NCI-H774 (cell line): ENCODE data around the gene NRF1.
A peak's percentile ranks its signal among the peaks of the same experiment; 100 is the strongest.
"Not testable (repeated sequence)": the region's sequence is repeated elsewhere in the genome, so short reads cannot be mapped to it uniquely, and the experiment has no call there.

Source experiments
- DNase-seq: peaks from one replicate; lab custom pipeline; 2025; lab: John Stamatoyannopoulos, UW

NRF1 gene

DNA sequence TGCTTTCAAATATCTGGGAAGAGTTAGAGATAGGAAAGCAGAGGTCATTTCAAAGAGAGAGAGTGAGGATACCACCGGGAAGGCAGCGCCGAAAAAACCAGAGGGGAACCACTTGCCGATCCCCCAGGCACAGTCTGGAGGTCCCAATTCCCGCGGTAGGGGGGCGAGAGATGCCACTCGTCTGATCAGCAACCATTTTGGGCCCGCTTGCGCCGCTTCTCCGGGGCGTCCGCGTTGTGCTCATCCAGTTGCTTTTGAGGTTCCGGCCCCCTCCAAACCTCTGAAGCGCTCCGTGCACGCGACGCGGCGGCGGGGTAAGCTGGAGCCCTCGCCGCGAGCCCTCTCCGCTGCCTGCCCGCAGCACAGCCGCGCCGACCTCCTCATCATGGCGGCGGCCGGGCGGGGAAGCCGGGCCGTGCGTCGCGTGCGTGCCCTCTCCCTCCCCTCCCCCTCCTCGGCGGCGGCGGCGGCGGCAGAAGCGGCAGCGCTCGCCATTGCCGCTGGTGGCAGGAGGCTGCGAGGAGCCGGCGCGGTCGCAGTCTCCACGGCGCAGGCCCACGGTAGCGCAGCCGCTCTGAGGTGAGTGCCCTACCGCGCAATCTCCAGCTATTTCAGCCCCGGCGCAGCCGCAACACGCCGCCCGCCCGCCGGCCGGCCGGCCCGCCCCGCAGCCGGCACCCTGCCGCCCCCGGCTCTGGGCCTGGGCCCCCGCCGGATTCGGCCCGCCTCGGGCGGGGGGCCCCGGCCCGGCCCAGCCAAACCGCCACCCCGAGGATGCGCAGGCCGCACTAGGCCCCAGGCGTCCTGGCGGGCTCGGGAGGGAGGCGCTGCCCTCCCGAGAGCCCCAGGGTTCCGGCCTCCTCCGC, at the start of gene NRF1:
Gene NRF1 (plus strand): TSS at position 475 of the 866 bp plus-strand sequence. CDS start 45,632 bp downstream, outside the sequence.
- peak; percentile 85 for DNase-seq

DNA sequence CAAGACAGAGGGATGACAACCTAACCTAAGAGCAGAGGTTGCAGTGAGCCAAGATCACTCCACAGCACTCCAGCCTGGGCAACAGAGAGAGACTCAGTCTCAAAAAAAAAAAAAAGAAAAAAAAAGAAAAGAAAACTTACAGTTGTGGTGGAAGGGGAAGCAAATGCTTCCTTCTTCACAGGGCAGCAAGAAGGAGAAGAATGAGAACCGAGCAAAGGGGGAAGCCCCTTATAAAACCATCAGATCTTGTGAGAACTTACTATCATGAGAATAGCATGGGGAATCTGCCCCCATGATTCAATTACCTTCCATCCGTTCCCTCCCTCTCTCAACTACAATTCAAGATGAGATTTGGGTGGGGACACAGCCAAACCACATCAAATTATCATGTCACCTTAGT, 45.2 kb upstream of the NRF1 start:
- DNase-seq: not testable (repeated sequence)

- DNase-seq: no peak
Observed at GRCh38 chr7:129567377-129567776, 44.1 kb upstream of the NRF1 start.

- no peak for DNase-seq
Observed at GRCh38 chr7:129568240-129568639, 43.3 kb upstream of the NRF1 start.

GRCh38 chr7:129569326-129569725, 42.2 kb upstream of the NRF1 start:
- no peak for DNase-seq

GRCh38 chr7:129569811-129570215, 41.7 kb upstream of the NRF1 start:
- DNase-seq: no peak

DNA sequence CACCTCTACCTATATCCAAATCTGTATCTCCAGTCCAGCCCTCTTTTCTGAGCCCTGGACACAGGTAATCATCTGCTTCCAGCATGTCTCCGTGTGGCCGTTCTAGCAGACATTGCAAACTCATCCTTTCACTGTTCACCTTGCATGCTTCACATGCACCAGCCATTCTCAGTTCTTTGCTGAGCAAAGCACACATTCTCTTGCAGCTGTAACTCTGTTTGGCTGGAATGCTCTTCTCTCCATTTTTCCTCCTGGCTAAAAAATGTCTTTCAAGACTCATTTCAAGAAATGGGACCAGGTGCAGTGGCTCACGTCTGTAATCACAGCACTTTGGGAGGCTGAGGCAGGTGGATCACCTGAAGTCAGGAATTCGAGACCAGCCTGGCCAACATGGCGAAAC, 40.3 kb upstream of the NRF1 start:
- no peak for DNase-seq

DNA sequence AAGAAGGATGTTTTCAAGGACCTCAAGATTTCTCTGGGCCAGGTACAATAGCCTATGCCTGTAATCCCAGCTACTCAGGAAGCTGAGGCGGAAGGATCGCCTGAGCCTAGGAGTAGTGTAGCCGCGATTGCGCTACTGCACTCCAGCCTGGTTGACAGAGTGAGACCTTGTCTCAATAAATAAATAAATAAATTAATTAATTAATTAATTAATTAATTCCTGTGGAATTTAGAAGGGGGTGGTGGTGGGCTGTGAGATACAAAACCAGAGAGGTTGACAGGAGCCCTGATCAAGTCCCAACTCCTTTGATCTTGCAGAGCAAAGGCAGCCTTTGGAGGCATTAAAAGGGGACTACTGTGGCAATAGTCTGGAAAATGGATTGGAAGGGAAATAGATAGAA, 39.3 kb upstream of the NRF1 start:
- DNase-seq: no peak

- no peak for DNase-seq
Observed at GRCh38 chr7:129574487-129574886, 37.0 kb upstream of the NRF1 start.

GRCh38 chr7:129575699-129576098, 35.8 kb upstream of the NRF1 start:
- no peak for DNase-seq

DNA sequence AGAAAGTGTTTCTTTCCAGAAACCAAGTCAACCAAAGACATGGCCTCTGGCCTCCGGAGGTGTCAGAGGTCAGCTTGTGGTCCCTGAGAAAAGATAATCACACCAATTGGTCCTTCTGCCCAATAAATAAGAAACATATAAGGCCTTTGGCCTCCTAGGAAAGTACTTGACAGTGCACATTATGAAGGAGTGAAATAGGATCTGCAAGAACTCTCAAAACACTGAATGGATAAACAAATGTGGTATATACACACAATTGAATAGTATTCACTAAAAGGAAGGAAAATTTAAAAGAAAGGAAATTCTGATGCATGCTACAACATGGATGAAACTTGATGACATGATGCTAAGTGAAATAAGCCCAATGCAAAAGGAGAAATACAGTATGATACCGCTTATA, 35.4 kb upstream of the NRF1 start:
- DNase-seq: no peak

GRCh38 chr7:129578829-129579228, 32.7 kb upstream of the NRF1 start:
- no peak for DNase-seq

GRCh38 chr7:129586179-129586578, 25.3 kb upstream of the NRF1 start:
- not testable (repeated sequence) for DNase-seq

- DNase-seq: no peak
Observed at GRCh38 chr7:129588268-129588667, 23.3 kb upstream of the NRF1 start.

- no peak for DNase-seq
Observed at GRCh38 chr7:129591868-129592267, 19.7 kb upstream of the NRF1 start.

GRCh38 chr7:129596386-129596785, 15.1 kb upstream of the NRF1 start:
- DNase-seq: not testable (repeated sequence)

- DNase-seq: no peak
Observed at GRCh38 chr7:129597672-129598071, 13.8 kb upstream of the NRF1 start.

DNA sequence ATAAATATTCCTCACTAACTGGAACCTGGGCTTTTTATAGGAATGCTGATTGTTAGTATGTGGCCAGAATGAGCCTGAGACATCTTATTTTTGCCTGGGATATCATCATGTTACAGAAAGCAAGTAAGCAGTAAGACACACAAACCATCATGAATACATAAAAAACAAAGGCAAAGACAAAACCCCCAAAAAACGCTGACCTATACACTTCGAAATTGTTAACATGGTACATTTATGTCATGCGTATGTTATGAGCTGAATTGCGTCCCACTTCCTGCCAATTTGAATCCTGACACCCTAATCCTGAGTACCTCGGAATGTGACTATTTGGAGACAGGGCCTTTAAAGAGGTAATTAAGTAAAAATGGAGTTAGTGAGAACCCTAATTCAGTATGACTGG, 12.3 kb upstream of the NRF1 start:
- DNase-seq: no peak

DNA sequence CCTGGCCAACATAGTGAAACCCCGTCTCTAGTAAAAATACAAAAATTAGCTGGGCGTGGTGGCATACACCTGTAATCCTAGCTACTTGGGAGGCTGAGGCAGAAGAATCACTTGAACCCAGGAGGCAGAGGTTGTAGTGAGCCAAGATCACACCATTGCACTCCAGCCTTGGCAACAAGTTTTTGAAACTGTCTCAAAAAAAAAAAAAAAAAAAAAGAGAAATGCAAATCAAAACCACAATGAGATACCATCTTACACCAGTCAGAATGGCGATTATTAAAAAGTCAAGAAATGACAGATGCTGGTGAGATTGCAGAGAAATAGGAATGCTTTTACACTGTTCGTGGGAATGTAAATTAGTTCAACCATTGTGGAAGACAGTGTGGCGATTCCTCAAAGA, 7.9 kb upstream of the NRF1 start:
- not testable (repeated sequence) for DNase-seq

DNA sequence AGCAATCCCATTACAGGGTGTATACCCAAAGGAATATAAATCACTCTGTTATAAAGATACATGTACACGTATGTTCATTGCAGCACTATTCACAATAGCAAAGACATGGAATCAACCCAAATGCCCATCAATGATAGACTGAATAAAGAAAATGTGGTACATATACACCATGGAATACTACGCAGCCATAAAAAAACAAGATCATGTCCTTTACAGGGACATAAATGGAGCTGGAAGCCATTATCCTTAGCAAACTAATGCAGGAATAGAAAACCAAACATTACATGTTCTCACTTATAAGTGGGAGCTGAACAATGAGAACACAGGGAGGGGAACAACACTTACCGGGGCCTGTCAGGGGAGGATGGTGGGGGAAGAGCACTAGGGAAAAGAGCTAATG, 7.5 kb upstream of the NRF1 start:
- DNase-seq: not testable (repeated sequence)

DNA sequence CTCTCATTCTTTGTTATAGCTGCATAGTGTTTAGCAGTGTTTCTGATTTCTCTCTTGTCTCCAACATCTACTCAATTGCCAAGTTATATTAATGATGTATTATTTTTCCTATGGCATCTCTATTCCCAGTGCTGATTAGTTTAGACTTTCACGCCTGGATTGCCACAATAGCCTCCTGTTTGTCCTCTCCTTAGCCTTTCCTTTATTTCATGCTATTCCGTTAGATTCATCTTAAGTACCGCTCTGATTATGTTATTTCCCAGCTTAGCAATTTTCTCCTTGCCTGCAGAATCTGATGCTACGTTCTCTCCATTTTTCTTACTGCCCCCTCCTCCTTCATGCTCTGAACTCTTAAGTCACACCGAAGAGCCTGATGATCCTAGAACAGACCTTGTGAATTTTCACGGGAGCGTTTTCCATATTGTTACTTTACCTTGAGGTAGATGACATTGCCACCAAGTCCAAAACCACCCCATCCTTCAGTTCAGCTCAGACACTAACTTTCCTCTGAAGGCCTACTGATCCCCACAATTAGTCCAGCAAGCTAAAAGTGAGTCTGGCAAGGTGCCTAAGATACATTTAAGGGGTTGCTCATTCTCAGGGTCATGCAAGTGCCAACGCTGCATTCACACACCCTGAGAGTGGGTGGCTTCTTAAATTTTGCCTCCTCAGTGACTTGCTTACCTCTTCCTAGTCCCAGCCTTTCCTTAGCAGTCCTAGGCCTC, 6.6 kb upstream of the NRF1 start:
- DNase-seq: no peak

DNA sequence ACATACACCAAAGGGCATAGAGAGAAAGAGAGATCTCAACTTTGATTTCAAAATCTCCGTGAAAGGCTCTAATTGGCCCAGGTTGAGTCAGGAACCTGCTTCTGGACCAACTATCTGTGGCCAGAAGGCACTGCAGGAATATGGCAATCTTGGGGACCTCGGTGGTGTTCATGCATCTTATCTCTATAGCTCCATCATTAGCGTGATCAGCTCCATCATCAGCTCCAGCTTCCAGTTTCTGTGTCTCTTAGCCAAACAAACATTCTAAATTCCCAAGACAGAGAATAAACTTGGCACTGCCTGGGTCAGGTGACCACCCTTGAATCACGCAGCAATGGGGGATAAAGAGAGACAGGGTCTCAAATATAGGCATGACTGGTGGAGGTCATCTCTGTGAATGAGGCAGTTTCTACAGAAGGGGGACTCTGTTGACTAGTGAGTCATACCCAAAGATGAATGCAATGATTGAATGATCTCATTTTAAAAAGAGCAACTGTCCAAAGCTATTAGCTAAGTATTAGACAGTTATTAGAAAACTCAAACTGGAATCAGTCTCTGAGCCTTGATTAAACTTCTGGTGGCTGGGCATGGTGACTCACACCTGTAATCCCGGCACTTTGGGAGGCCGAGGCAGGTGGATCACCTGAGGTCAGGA, 5.4 kb upstream of the NRF1 start:
- no peak for DNase-seq

GRCh38 chr7:129606803-129607202, 4.7 kb upstream of the NRF1 start:
- no peak for DNase-seq
